B cell (primary cell): ENCODE measurements around the gene CEP290. TPM values are rescaled to one million over a fixed set of nuclear protein-coding genes. Genes with fewer than 3 reads are reported as not detected.

Source experiments
- ATAC-seq: fragments of 200-7000 bp; cut with Tn5 transposase; one replicate; pipeline ENCODE4 v1.10.0; 2021; ENCODE audit warnings: low read depth, mild to moderate bottlenecking, moderate number of reproducible peaks, moderate library complexity
- CTCF ChIA-PET: fragments of 350-600 bp; sonication (Branson Sonifier 250); formaldehyde crosslinking; loops from one replicate; lab custom pipeline; 2021; ENCODE audit warnings: antibody characterized with exemption, inconsistent platforms; lab: Charles Lee
- POLR2A ChIA-PET: fragments of 350-600 bp; sonication (Branson Sonifier 250); formaldehyde crosslinking; loops from one replicate; lab custom pipeline; 2021; ENCODE audit warnings: antibody characterized with exemption; lab: Charles Lee
- DNase-seq: peaks from one replicate; pipeline ENCODE4 v3.0.0; 2013
- H2AFZ ChIP-seq: 2 replicates; pipeline ENCODE4 v1.6.1; 2012; ENCODE audit warnings: mild to moderate bottlenecking, low read depth, low read length; ENCODE audit not compliant: insufficient read depth, poor library complexity, severe bottlenecking
- H3K27ac ChIP-seq, 2 donors: 1 replicate in 1 of 2; 2 replicates in 1 of 2; pipeline ENCODE4 v1.5.1; 2012 to 2013; ENCODE audit warnings: low read length in 2 of 2, mild to moderate bottlenecking in 2 of 2, moderate library complexity in 1 of 2
- H3K27me3 ChIP-seq, 4 experiments: fragments of 200-600 bp in 1 of 4; sonication (generic) in 1 of 4; replicated peaks in 1 of 4; 1 replicate in 2 of 4; 2 replicates in 2 of 4; pipeline versions ENCODE4 v1.6.1 to v1.7.0; 2013 to 2016; ENCODE audit warnings: low read length in 3 of 4, mild to moderate bottlenecking in 2 of 4, mixed read lengths in 1 of 4, moderate library complexity in 1 of 4; ENCODE audit not compliant: insufficient read depth in 4 of 4, control insufficient read depth in 3 of 4; ENCODE audit errors: control extremely low read depth in 1 of 4
- H3K36me3 ChIP-seq, 2 experiments: replicated peaks in 1 of 2; 1 replicate in 1 of 2; 2 replicates in 1 of 2; pipeline versions ENCODE4 v1.6.1 to v1.7.1; 2013; ENCODE audit warnings: low read length in 1 of 2; ENCODE audit not compliant: insufficient read depth in 2 of 2, control insufficient read depth in 1 of 2; ENCODE audit errors: control extremely low read depth in 1 of 2, extremely low read depth in 1 of 2
- H3K4me1 ChIP-seq, 2 donors: fragments of 200-600 bp in 1 of 2; sonication (generic) in 1 of 2; 1 replicate in 1 of 2; 2 replicates in 1 of 2; pipeline versions ENCODE4 v1.5.1 to v1.6.1; 2013 to 2017; ENCODE audit warnings: low read length in 2 of 2; ENCODE audit not compliant: control insufficient read depth in 2 of 2, insufficient read depth in 2 of 2
- H3K4me2 ChIP-seq: replicated peaks from 2 replicates; pipeline ENCODE3; 2012; ENCODE audit warnings: mild to moderate bottlenecking, low read depth, low read length; ENCODE audit not compliant: poor library complexity, severe bottlenecking
- H3K4me3 ChIP-seq, 5 experiments: fragments of 200-600 bp in 1 of 5; sonication (generic) in 1 of 5; 1 replicate in 3 of 5; 2 replicates in 2 of 5; pipeline versions ENCODE4 v1.5.1 to v1.7.0; 2011 to 2016; ENCODE audit warnings: low read length in 4 of 5, mild to moderate bottlenecking in 4 of 5, low read depth in 2 of 5, control low read depth in 1 of 5, moderate library complexity in 1 of 5; ENCODE audit not compliant: insufficient read depth in 1 of 5; ENCODE audit errors: control extremely low read depth in 1 of 5, extremely low read depth in 1 of 5
- H3K79me2 ChIP-seq: fragments of 200-600 bp; sonication (generic); one replicate; pipeline ENCODE4 v1.6.0; 2016; ENCODE audit warnings: low read length; ENCODE audit not compliant: control insufficient read depth, insufficient read depth
- H3K9ac ChIP-seq: fragments of 200-600 bp; sonication (generic); 2 replicates; pipeline ENCODE4 v1.6.1; 2017; ENCODE audit warnings: mild to moderate bottlenecking, low read length, moderate library complexity
- H3K9me3 ChIP-seq, 3 donors: one replicate each; pipeline versions ENCODE4 v1.6.1 to v1.7.1; 2013; ENCODE audit warnings: low read length in 2 of 3; ENCODE audit not compliant: control insufficient read depth in 2 of 3, insufficient read depth in 1 of 3; ENCODE audit errors: control extremely low read depth in 1 of 3
- H4K20me1 ChIP-seq: 2 replicates; pipeline ENCODE4 v1.6.0; 2012; ENCODE audit warnings: mild to moderate bottlenecking, low read length; ENCODE audit not compliant: insufficient read depth, control insufficient read depth, poor library complexity, severe bottlenecking
- H3K27ac Mint-ChIP-seq: one replicate; pipeline ENCODE4 v1.8.0; 2021; ENCODE audit warnings: mixed read lengths
- H3K27me3 Mint-ChIP-seq: one replicate; pipeline ENCODE4 v1.8.0; 2021; ENCODE audit warnings: mixed read lengths
- H3K4me1 Mint-ChIP-seq: one replicate; pipeline ENCODE4 v1.8.0; 2021; ENCODE audit warnings: mixed read lengths
- H3K4me3 Mint-ChIP-seq: one replicate; pipeline ENCODE4 v1.8.0; 2021; ENCODE audit warnings: mixed read lengths
- H3K9me3 Mint-ChIP-seq: one replicate; pipeline ENCODE4 v1.8.0; 2022; ENCODE audit warnings: mixed read lengths; ENCODE audit not compliant: insufficient read depth
- EZH2 ChIP-seq: IDR thresholded peaks from 2 replicates; pipeline ENCODE4 v1.6.1; 2012; ENCODE audit warnings: borderline replicate concordance, low read depth, mild to moderate bottlenecking, moderate library complexity, low read length; ENCODE audit not compliant: insufficient read depth, poor library complexity, severe bottlenecking
- WGBS: methylation state at CpG from one replicate; pipeline ENCODE4 v1.1.5; 2013; ENCODE audit warnings: missing lambda C conversion rate; ENCODE audit not compliant: insufficient coverage; 5-methylcytosine and 5-hydroxymethylcytosine counted together
- intact Hi-C: fragments of 100-400 bp; cut with micrococcal nuclease; formaldehyde crosslinking; loops from one replicate; pipeline ENCODE4 v1.10.0; 2022
- polyA plus RNA-seq: library from polyadenylated mRNA; depleted of rRNA; stranded (reverse); fragments of >200 nt; gene quantifications from 2 replicates; pipeline ENCODE4 v1.2.3, GENCODE V29; 2012
- total RNA-seq, 2 donors: library from RNA; stranded (reverse); fragments of 120-200 nt in 1 of 2; gene quantifications; 1 replicate in 1 of 2; 2 replicates in 1 of 2; pipeline versions ENCODE4 v1.2.3 to v1.2.4, GENCODE V29; 2013 to 2022
- TF ChIP-seq, protein P1 (sequence below): fragments of 200-600 bp; IDR thresholded peaks from one replicate; pipeline ENCODE4 v1.8.0; 2022; ENCODE audit warnings: antibody characterized with exemption, mild to moderate bottlenecking

The CEP290 gene
- total and polyA plus RNA-seq, 2 donors (not counting 1 experiment from before 2014, with no cell fraction given): 2.6 to 27.3 TPM

DNA sequence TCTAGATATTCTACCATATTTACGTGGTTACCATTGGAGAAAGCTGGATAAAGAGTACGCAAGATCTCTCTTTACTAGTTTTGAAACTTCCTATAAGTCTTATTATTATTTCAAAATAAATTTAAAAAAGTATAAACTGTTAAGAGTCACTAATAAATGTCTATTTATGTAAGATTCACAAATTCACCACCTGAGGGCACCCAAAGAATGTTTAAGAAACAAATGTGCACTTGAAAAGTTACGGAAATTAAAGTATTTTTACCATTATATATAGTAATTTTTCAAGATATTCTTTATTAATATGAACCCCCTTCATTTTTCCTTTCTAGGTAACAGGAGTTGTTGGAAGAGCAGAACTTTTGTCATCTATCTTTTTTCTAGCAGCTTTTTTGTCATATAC lies 12.1 kb upstream of the CEP290 start:
- no peaks in the 10 kb centered on the region for H3K4me1 ChIP-seq
- H3K27ac Mint-ChIP-seq: no peak overlapping the region
- WGBS: no CpG with 5 or more reads among the region's 3 CpGs
- ChIA-PET POLR2A (no interaction called here), CTCF (no interaction called here)
- H3K4me1 Mint-ChIP-seq: no peaks in the 10 kb centered on the region
- H3K27me3 Mint-ChIP-seq: no peaks in the 10 kb centered on the region
- ATAC-seq (no peak), DNase-seq (no peak)
- intact Hi-C loops: no loop called here
- no peak overlapping the region for H3K4me3 Mint-ChIP-seq
- no peaks in the 10 kb centered on the region for H3K9me3 ChIP-seq
- peaks cover 0 to 7% of the 10 kb centered on the region in 2 experiments for H3K36me3 ChIP-seq
- H3K9me3 Mint-ChIP-seq: no peaks in the 10 kb centered on the region
- no peak overlapping the region for H3K9ac ChIP-seq
- no peaks in the 10 kb centered on the region for H3K79me2 ChIP-seq
- H3K4me3 ChIP-seq: no peak overlapping the region
- H3K27ac ChIP-seq: no peak overlapping the region
- no peak overlapping the region for H2AFZ ChIP-seq
- TF ChIP-seq, protein P1, sequence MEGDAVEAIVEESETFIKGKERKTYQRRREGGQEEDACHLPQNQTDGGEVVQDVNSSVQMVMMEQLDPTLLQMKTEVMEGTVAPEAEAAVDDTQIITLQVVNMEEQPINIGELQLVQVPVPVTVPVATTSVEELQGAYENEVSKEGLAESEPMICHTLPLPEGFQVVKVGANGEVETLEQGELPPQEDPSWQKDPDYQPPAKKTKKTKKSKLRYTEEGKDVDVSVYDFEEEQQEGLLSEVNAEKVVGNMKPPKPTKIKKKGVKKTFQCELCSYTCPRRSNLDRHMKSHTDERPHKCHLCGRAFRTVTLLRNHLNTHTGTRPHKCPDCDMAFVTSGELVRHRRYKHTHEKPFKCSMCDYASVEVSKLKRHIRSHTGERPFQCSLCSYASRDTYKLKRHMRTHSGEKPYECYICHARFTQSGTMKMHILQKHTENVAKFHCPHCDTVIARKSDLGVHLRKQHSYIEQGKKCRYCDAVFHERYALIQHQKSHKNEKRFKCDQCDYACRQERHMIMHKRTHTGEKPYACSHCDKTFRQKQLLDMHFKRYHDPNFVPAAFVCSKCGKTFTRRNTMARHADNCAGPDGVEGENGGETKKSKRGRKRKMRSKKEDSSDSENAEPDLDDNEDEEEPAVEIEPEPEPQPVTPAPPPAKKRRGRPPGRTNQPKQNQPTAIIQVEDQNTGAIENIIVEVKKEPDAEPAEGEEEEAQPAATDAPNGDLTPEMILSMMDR: no peak
- no peak for TF ChIP-seq EZH2
- H4K20me1 ChIP-seq: no peaks in the 10 kb centered on the region
- H3K4me2 ChIP-seq: no peak overlapping the region
- no peaks in the 10 kb centered on the region for H3K27me3 ChIP-seq

- 100% methylated on average over 1 of the region's 2 CpGs for WGBS
- H3K79me2 ChIP-seq: peaks cover 4% of the 10 kb centered on the region
- TF ChIP-seq, protein P1: no peak
- no peak for TF ChIP-seq EZH2
- Mint-ChIP-seq H3K4me1 (peaks cover 2% of the 10 kb centered on the region), H3K4me3 (no peak overlapping the region), H3K27ac (no peak overlapping the region), H3K27me3 (no peaks in the 10 kb centered on the region), H3K9me3 (no peaks in the 10 kb centered on the region)
- no peak overlapping the region for H3K4me3 ChIP-seq
- H3K4me2 ChIP-seq: no peak overlapping the region
- POLR2A ChIA-PET: no interaction called here
- H3K27ac ChIP-seq: no peak overlapping the region
- CTCF ChIA-PET: no interaction called here
- intact Hi-C loops: no loop called here
- H2AFZ ChIP-seq: no peak overlapping the region
- DNase-seq (no peak), ATAC-seq (no peak)
- no peaks in the 10 kb centered on the region for H3K27me3 ChIP-seq
- no peaks in the 10 kb centered on the region for H3K4me1 ChIP-seq
- no peaks in the 10 kb centered on the region for H4K20me1 ChIP-seq
- H3K36me3 ChIP-seq: peaks cover under 1 to 3% of the 10 kb centered on the region in 2 experiments
- no peaks in the 10 kb centered on the region for H3K9me3 ChIP-seq
- no peak overlapping the region for H3K9ac ChIP-seq
Observed at GRCh38 chr12:88150063-88150462, 8.2 kb upstream of the CEP290 start.
